SK-N-SH (cell line): ENCODE data around the gene ZNF462. TPM values are rescaled to one million over a fixed set of nuclear protein-coding genes. Genes with fewer than 3 reads are reported as not detected.

Source experiments
- CTCF ChIA-PET: fragments of 300-600, 350-600 bp; formaldehyde crosslinking; extraction: SDS; loops from one replicate; lab custom pipeline; 2021; lab: Yijun Ruan, JAX
- POLR2A ChIA-PET: fragments of 350-600 bp; sonication (Branson Sonifier 250); formaldehyde crosslinking; extraction: SDS; loops from one replicate; lab custom pipeline; 2020; ENCODE audit warnings: antibody characterized with exemption, inconsistent platforms; lab: Yijun Ruan, JAX
- DNase-seq: peaks from one replicate; pipeline ENCODE4 v3.0.0; 2012
- H2AFZ ChIP-seq: fragments of 200-600 bp; sonication (generic); 2 replicates; pipeline ENCODE4 v1.8.1; 2016; ENCODE audit warnings: antibody characterized with exemption, mild to moderate bottlenecking, low read depth
- H3F3A ChIP-seq: fragments of 200-600 bp; sonication (generic); replicated peaks from 2 replicates; pipeline ENCODE3; 2016; ENCODE audit warnings: antibody characterized with exemption, mild to moderate bottlenecking; ENCODE audit not compliant: insufficient read depth
- H3K27ac ChIP-seq, 2 experiments: fragments of 200-500 bp in 1 of 2; fragments of 200-600 bp in 1 of 2; sonication (Bioruptor generic) in 1 of 2; sonication (generic), shearing (Covaris generic) in 1 of 2; 2 replicates each; pipeline versions ENCODE4 v1.5.1 to v1.6.1; 2014 to 2016; ENCODE audit warnings: low read depth in 2 of 2, inconsistent platforms in 1 of 2, low read length in 1 of 2, mild to moderate bottlenecking in 1 of 2, mixed read lengths in 1 of 2
- H3K27me3 ChIP-seq: fragments of 200-600 bp; sonication (generic), shearing (Covaris generic); 2 replicates; pipeline ENCODE4 v1.6.1; 2016; ENCODE audit warnings: mixed run types; ENCODE audit not compliant: insufficient read depth
- H3K36me3 ChIP-seq, 2 experiments: fragments of 200-500 bp in 1 of 2; fragments of 200-600 bp in 1 of 2; sonication (Bioruptor generic) in 1 of 2; sonication (generic) in 1 of 2; replicated peaks in 1 of 2; 2 replicates each; pipeline versions ENCODE3 to v1.5.1; 2014 to 2016; ENCODE audit warnings: low read length in 1 of 2, mild to moderate bottlenecking in 1 of 2; ENCODE audit not compliant: insufficient read depth in 2 of 2, control insufficient read depth in 1 of 2
- H3K4me1 ChIP-seq, 2 experiments: fragments of 200-500 bp in 1 of 2; fragments of 200-600 bp in 1 of 2; sonication (Bioruptor generic) in 1 of 2; sonication (generic), shearing (Covaris generic) in 1 of 2; 2 replicates each; pipeline versions ENCODE4 v1.5.1 to v1.6.1; 2014 to 2016; ENCODE audit warnings: low read depth in 1 of 2, low read length in 1 of 2, mixed run types in 1 of 2; ENCODE audit not compliant: insufficient read depth in 2 of 2, control insufficient read depth in 1 of 2
- H3K4me2 ChIP-seq: fragments of 200-600 bp; sonication (generic), shearing (Covaris generic); 2 replicates; pipeline ENCODE4 v1.6.1; 2017; ENCODE audit warnings: mixed run types
- H3K4me3 ChIP-seq, 2 experiments: fragments of 200-500 bp in 1 of 2; fragments of 200-600 bp in 1 of 2; sonication (Bioruptor generic) in 1 of 2; sonication (generic), shearing (Covaris generic) in 1 of 2; 2 replicates each; pipeline versions ENCODE4 v1.5.1 to v1.8.1; 2014 to 2016; ENCODE audit warnings: low read depth in 2 of 2, inconsistent platforms in 1 of 2, low read length in 1 of 2, mild to moderate bottlenecking in 1 of 2, mixed read lengths in 1 of 2, moderate library complexity in 1 of 2
- H3K79me2 ChIP-seq: fragments of 200-600 bp; sonication (generic); 2 replicates; pipeline ENCODE4 v1.8.1; 2017; ENCODE audit warnings: mild to moderate bottlenecking; ENCODE audit not compliant: insufficient read depth
- H3K9ac ChIP-seq: fragments of 200-600 bp; sonication (generic); 2 replicates; pipeline ENCODE4 v1.6.1; 2017; ENCODE audit warnings: mixed run types
- H3K9me2 ChIP-seq: fragments of 200-600 bp; sonication (generic); 2 replicates; pipeline ENCODE4 v1.6.1; 2017; ENCODE audit warnings: mixed run types
- H3K9me3 ChIP-seq: fragments of 200-600 bp; sonication (generic); 2 replicates; pipeline ENCODE4 v1.6.1; 2017; ENCODE audit warnings: mixed run types, mild to moderate bottlenecking, moderate library complexity
- H4K20me1 ChIP-seq: fragments of 200-600 bp; sonication (generic); 2 replicates; pipeline ENCODE4 v1.6.1; 2017; ENCODE audit warnings: mild to moderate bottlenecking, mixed run types; ENCODE audit not compliant: insufficient read depth
- CTCF ChIP-seq: fragments of 200-600 bp; sonication (generic); IDR thresholded peaks from 2 replicates; pipeline ENCODE4 v1.6.1; 2017; ENCODE audit warnings: antibody characterized with exemption, mild to moderate bottlenecking, moderate library complexity
- ELF1 ChIP-seq: IDR thresholded peaks from 2 replicates; pipeline ENCODE4 v1.4.0; 2012
- FOXJ3 ChIP-seq: sonication (generic); formaldehyde crosslinking; IDR thresholded peaks from 2 replicates; pipeline ENCODE4 v1.5.1; 2020; ENCODE audit warnings: mild to moderate bottlenecking, missing genetic modification reagents
- MEF2A ChIP-seq: IDR thresholded peaks from 2 replicates; pipeline ENCODE4 v1.4.0; 2012; ENCODE audit warnings: low read depth, borderline replicate concordance
- RCOR1 ChIP-seq: fragments of 150-350 bp; IDR thresholded peaks from 2 replicates; pipeline ENCODE4 v1.6.1; 2017; ENCODE audit warnings: antibody characterized with exemption, low read length
- RFX5 ChIP-seq: IDR thresholded peaks from 2 replicates; pipeline ENCODE4 v1.6.1; 2012; ENCODE audit warnings: mild to moderate bottlenecking, improper control_type of control experiment, low read length
- RXRA ChIP-seq: IDR thresholded peaks from 2 replicates; pipeline ENCODE4 v1.4.0; 2012; ENCODE audit warnings: low read depth, mild to moderate bottlenecking, borderline replicate concordance
- TEAD4 ChIP-seq: IDR thresholded peaks from 2 replicates; pipeline ENCODE4 v1.4.0; 2012; ENCODE audit warnings: mild to moderate bottlenecking, borderline replicate concordance; ENCODE audit not compliant: insufficient read depth
- YY1 ChIP-seq: IDR thresholded peaks from 2 replicates; pipeline ENCODE4 v1.4.0; 2012; ENCODE audit warnings: low read depth, mild to moderate bottlenecking
- ZBTB33 ChIP-seq: IDR thresholded peaks from 2 replicates; pipeline ENCODE4 v1.4.0; 2012; ENCODE audit warnings: low read depth, borderline replicate concordance
- WGBS: methylation state at CpG from one replicate; pipeline ENCODE4 v1.1.6; 2017; ENCODE audit warnings: low lambda C conversion rate; 5-methylcytosine and 5-hydroxymethylcytosine counted together
- polyA plus RNA-seq, 3 experiments: library from polyadenylated mRNA; depleted of rRNA; stranded (reverse); fragments of >200 nt; gene quantifications; 2 replicates each; pipeline ENCODE4 v1.2.3, GENCODE V29; 2012

Gene ZNF462
- polyA plus RNA-seq, 1 of the 3 experiments (the other 2 are of a cell fraction): 5.2 TPM

DNA sequence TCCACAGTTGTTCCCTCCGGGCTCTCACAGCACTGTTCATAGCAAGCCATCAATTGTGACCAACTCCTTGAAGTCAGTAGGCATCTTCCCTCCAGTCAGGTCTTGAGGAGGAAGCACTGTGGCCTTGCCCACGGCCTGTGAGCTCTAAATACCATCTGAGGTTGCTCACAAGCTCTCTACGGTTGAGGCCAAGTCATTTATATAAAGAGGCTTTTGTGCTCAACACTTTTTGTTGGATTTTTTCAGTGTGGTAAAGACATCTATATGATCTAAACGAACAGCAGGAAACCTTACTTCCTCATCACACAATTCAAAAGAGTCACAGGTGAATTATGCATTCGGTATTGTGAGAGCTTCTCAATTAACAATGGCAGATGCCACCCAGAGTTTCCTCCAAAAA is 97.3 kb downstream of the ZNF462 start:
- H3K36me3 ChIP-seq: peaks cover 22 to 50% of the 10 kb centered on the region in 2 experiments
- CTCF ChIA-PET: no interaction called here
- no peak for TF ChIP-seq RXRA
- TF ChIP-seq FOXJ3 (CRISPR knock-in tag): no peak
- no peak for TF ChIP-seq CTCF
- TF ChIP-seq TEAD4: no peak
- no peak for TF ChIP-seq YY1
- TF ChIP-seq RCOR1: no peak
- no peak for TF ChIP-seq ZBTB33
- no peak for TF ChIP-seq ELF1
- no peak for TF ChIP-seq MEF2A
- no peak for DNase-seq
- H3K4me3 ChIP-seq: no peak overlapping the region
- no peak overlapping the region for H3K27ac ChIP-seq
- H3K9me3 ChIP-seq: no peaks in the 10 kb centered on the region
- H3K4me1 ChIP-seq: peaks cover 0 to 5% of the 10 kb centered on the region in 2 experiments; a peak in 1 of 4 replicates
- POLR2A ChIA-PET: no interaction called here
- H3K27me3 ChIP-seq: no peaks in the 10 kb centered on the region
- no peak overlapping the region for H2AFZ ChIP-seq
- H3K4me2 ChIP-seq: no peak overlapping the region
- no peak overlapping the region for H3K9ac ChIP-seq
- WGBS: 95% methylated on average over 5 of the region's 5 CpGs
- no peaks in the 10 kb centered on the region for H3F3A ChIP-seq
- H3K79me2 ChIP-seq: no peaks in the 10 kb centered on the region
- no peaks in the 10 kb centered on the region for H4K20me1 ChIP-seq
- H3K9me2 ChIP-seq: no peaks in the 10 kb centered on the region

- no peak overlapping the region for H3K27ac ChIP-seq
- no peak overlapping the region for H3K4me3 ChIP-seq
- ChIA-PET POLR2A (no interaction called here), CTCF (no interaction called here)
- peaks cover 0 to 5% of the 10 kb centered on the region in 2 experiments; a peak in 1 of 4 replicates for H3K4me1 ChIP-seq
- H2AFZ ChIP-seq: no peak overlapping the region
- no peaks in the 10 kb centered on the region for H3K79me2 ChIP-seq
- no peak overlapping the region for H3K9ac ChIP-seq
- TF ChIP-seq RFX5 (no peak), TEAD4 (no peak)
- no peak for DNase-seq
- H4K20me1 ChIP-seq: no peaks in the 10 kb centered on the region
- no peaks in the 10 kb centered on the region for H3K9me3 ChIP-seq
- no peaks in the 10 kb centered on the region for H3K9me2 ChIP-seq
- no peaks in the 10 kb centered on the region for H3K27me3 ChIP-seq
- peaks cover 22 to 53% of the 10 kb centered on the region in 2 experiments for H3K36me3 ChIP-seq
- no peak overlapping the region for H3K4me2 ChIP-seq
- 82% methylated on average over 2 of the region's 2 CpGs for WGBS
- no peaks in the 10 kb centered on the region for H3F3A ChIP-seq
These were observed 98.7 kb downstream of the ZNF462 start for GRCh38 chr9:106961623-106962022.
